AG09309 (cell line): ENCODE results near the gene DDX50.

Experiments
- DNase-seq: peaks from one replicate; pipeline ENCODE4 v3.0.0-alpha.2; 2010; ENCODE audit warnings: low read depth
- H3K4me3 ChIP-seq: 2 replicates; pipeline ENCODE4 v1.5.1; 2011; ENCODE audit warnings: mild to moderate bottlenecking, low read depth, low read length, moderate library complexity; ENCODE audit not compliant: control insufficient read depth
- CTCF ChIP-seq: IDR thresholded peaks from 2 replicates; pipeline ENCODE4 v1.5.1; 2011; ENCODE audit warnings: mild to moderate bottlenecking, low read depth, low read length, inconsistent platforms; ENCODE audit not compliant: insufficient read depth, control insufficient read depth; ENCODE audit errors: missing control alignments

DDX50 gene

GRCh38 chr10:68878496-68878895 is 22.6 kb upstream of the DDX50 start:
- no peak for TF ChIP-seq CTCF
- no peak for DNase-seq
- no peak overlapping the region for H3K4me3 ChIP-seq

DNA sequence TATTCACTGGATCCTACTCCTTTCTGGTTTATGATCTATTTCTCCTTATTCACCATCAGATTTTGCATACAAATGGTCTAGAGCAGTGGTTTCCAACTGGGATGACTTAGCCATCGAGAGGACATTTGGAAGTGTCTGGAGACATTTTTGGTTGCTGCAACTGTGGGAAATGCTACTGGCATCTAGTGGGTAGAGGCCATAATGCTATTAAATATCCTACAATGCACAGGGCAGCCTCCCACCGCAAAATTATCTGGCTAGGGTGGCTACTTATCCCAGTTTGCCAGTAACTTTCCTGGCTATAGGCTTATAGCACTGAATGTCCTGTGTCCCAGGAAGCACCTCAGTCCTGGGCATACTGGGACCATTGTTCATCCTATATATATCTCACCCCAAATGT is 21.5 kb upstream of the DDX50 start:
- no peak for TF ChIP-seq CTCF
- no peak overlapping the region for H3K4me3 ChIP-seq
- no peak for DNase-seq

DNA sequence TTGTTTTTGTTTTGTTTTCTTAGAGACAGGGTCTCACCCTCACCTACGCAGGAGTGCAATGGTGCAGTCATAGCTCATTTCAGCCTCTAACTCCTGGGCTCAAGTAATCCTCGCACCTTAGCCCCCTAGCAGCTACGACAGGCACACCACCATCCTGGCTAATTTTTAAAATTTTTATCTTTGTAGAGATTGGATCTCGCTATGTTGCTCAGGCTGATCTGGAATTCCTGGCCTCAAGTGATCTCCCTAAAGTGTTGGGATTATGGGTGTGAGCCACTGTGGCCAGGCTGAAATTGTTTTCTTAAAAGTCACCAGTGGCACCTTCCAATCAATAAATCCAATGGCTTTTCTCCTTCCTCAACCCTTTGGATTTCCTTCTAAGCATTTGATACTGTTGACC is 20.9 kb upstream of the DDX50 start:
- no peak for DNase-seq
- TF ChIP-seq CTCF: no peak
- no peak overlapping the region for H3K4me3 ChIP-seq

DNA sequence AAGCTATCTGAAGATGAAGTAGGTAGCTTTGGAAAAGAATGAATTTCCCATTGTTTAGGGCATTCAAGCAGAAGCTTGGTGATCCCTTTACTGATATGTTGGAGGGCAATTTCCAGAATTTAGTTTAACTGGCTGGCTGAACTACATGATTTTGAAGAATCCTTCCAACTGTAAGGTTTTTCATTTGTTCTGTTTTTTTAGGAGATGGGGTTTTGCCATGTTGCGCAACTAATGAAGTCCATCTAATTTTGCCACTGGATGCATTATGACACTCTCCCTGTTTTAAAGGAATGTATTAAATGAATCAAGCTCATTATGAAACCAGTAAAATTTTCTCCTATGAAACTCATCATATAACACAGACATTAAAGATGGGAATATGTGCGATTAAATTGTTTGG is 6.1 kb upstream of the DDX50 start:
- no peak overlapping the region for H3K4me3 ChIP-seq
- DNase-seq: no peak
- TF ChIP-seq CTCF: no peak

GRCh38 chr10:68897336-68897741 is 3.8 kb upstream of the DDX50 start:
- H3K4me3 ChIP-seq: no peak overlapping the region
- peak; percentile 34 for DNase-seq
- peak; percentile 56 for TF ChIP-seq CTCF

- no peak overlapping the region for H3K4me3 ChIP-seq
- no peak for TF ChIP-seq CTCF
- DNase-seq: no peak
Observed at GRCh38 chr10:68899186-68899745, 1.8 kb upstream of the DDX50 start.

DNA sequence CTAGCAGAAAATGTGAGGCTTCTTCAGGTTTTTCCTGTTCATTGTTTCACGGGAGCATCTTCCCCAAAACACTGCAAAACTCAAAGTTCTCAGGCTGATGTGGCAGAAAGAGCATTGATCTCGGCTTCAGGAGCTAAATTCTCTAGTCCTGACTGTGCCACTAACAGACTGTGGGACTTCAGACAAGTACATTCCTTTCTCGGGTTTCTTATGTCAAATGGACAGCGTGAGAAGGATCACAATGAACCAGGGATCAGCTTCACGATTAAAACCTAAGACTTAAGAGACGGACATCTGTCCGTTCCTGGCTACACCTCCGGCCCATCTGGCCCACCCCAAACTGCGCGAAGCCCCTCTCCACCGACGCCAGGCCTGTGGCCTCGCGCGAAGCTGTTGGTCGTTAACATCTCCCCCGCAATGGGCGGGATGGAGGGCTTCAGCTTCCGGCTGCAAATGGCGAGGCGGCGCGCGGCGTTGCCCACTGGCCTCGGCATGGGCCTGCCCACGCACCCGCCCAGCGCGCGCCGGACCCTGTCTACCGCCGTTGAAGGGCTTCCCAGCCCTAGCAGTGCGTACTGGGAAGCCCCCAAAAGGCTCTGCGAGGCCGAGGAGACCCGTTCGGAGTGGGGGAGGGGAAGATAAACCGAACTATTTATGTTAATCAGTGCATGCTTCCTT is 549 bp upstream of the DDX50 start:
- DNase-seq: peak; percentile 34
- TF ChIP-seq CTCF: no peak
- H3K4me3 ChIP-seq: peak overlapping the region; percentile 60
